A172 (cell line): ENCODE data around the gene KRIT1. TPM values are rescaled to one million over a fixed set of nuclear protein-coding genes. Genes with fewer than 3 reads are reported as not detected.
A peak's percentile ranks its signal among the peaks of the same experiment; 100 is the strongest.
"Not testable (repeated sequence)": the region's sequence is repeated elsewhere in the genome, so short reads cannot be mapped to it uniquely, and the experiment has no call there.

Experiments
- DNase-seq: peaks from one replicate; pipeline ENCODE4 v3.0.0-alpha.2; 2015; ENCODE audit warnings: low spot score
- total RNA-seq: library from RNA; depleted of rRNA; stranded (reverse); fragments of >200 nt; shearing (Covaris generic); gene quantifications from 2 replicates; pipeline ENCODE4 v1.2.3, GENCODE V29; 2014

The KRIT1 gene
- total RNA-seq, 1 experiment from 2014 or later = 50.4 TPM

- no peak for DNase-seq
Measured at GRCh38 chr7:92250603-92251002, 4.9 kb upstream of the KRIT1 start.

- DNase-seq = peak; percentile 33
Measured at GRCh38 chr7:92246360-92247101, 817 bp upstream of the KRIT1 start.

- DNase-seq = no peak
Measured at GRCh38 chr7:92244808-92245486, 767 bp downstream of the KRIT1 start.

- no peak for DNase-seq
Measured at GRCh38 chr7:92242972-92243371, 2.7 kb downstream of the KRIT1 start.

- no peak for DNase-seq
Measured at GRCh38 chr7:92230547-92230946, 15.2 kb downstream of the KRIT1 start.

- DNase-seq = no peak
Measured at GRCh38 chr7:92228742-92229141, 17.0 kb downstream of the KRIT1 start.

- no peak for DNase-seq
Measured at GRCh38 chr7:92228100-92228499, 17.6 kb downstream of the KRIT1 start.

- no peak for DNase-seq
Measured at GRCh38 chr7:92226981-92227380, 18.7 kb downstream of the KRIT1 start.

- no peak for DNase-seq
Measured at GRCh38 chr7:92221766-92222165, 23.9 kb downstream of the KRIT1 start.

GRCh38 chr7:92206672-92207071 is 39.0 kb downstream of the KRIT1 start:
- DNase-seq = no peak

GRCh38 chr7:92205987-92206386 is 39.7 kb downstream of the KRIT1 start:
- no peak for DNase-seq

GRCh38 chr7:92200791-92201190 is 44.9 kb downstream of the KRIT1 start:
- no peak for DNase-seq

- no peak for DNase-seq
Measured at GRCh38 chr7:92192326-92192725, 53.4 kb downstream of the KRIT1 start.

- not testable (repeated sequence) for DNase-seq
Measured at GRCh38 chr7:92189246-92189645, 56.5 kb downstream of the KRIT1 start.

- DNase-seq = not testable (repeated sequence)
Measured at GRCh38 chr7:92184294-92184693, 61.4 kb downstream of the KRIT1 start.

GRCh38 chr7:92178928-92179924 is 66.5 kb downstream of the KRIT1 start, which contains the start of gene LRRD1:
LRRD1 (minus strand) TSS chr7:92179142; CDS start chr7:92165202, 13,940 bp downstream.
- DNase-seq = peak; percentile 66

- DNase-seq = peak; percentile 55
Measured at GRCh38 chr7:92177362-92177761, 68.4 kb downstream of the KRIT1 start.

GRCh38 chr7:92169529-92169928 is 76.2 kb downstream of the KRIT1 start:
- not testable (repeated sequence) for DNase-seq

- no peak for DNase-seq
Measured at GRCh38 chr7:92161271-92161670, 84.4 kb downstream of the KRIT1 start.

GRCh38 chr7:92158660-92159575 is 86.8 kb downstream of the KRIT1 start:
- DNase-seq = peak; percentile 71

- no peak for DNase-seq
Measured at GRCh38 chr7:92156990-92157389, 88.7 kb downstream of the KRIT1 start.
